HG03280 (cell line): Measurements from ENCODE around the gene PDZRN3.

ENCODE experiments used
- ATAC-seq: cut with Tn5 transposase; IDR thresholded peaks from one replicate; pipeline ENCODE4 v1.9.1; 2021; ENCODE audit warnings: mild to moderate bottlenecking, moderate library complexity; ENCODE audit not compliant: unreplicated experiment

PDZRN3 gene

DNA sequence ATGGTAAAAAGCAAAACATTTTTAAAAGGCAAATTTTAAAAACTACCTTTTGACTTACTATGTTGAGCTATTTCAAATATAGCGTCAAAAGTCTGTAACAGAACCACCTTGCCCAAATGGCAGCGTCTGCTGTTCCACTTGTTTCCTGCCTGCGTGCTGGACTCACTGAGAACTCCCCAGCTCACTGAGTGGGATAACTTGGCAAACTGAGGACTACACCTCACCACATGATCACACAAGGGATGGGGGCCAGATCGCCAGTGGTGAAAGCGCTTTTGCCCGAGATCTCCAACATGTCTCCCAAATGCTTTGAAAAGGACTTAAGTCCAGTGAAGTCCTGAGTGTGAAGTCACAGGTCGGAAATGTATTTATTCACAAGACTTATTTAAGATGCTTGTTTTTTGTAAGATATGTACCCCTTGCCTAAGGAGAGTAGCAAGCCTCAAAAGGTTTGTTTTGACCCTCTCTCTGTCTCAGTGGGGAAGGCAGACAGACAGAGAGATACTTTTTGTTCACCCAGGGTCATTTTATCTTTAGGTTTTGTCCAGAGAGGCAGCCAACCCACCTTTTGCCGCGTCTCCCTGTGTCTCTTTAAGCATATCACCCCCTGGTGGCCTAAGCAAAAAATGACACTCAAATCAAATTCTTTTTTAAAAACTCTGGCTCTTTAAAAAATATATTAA, 192.6 kb downstream of the PDZRN3 start:
- no peak for ATAC-seq

DNA sequence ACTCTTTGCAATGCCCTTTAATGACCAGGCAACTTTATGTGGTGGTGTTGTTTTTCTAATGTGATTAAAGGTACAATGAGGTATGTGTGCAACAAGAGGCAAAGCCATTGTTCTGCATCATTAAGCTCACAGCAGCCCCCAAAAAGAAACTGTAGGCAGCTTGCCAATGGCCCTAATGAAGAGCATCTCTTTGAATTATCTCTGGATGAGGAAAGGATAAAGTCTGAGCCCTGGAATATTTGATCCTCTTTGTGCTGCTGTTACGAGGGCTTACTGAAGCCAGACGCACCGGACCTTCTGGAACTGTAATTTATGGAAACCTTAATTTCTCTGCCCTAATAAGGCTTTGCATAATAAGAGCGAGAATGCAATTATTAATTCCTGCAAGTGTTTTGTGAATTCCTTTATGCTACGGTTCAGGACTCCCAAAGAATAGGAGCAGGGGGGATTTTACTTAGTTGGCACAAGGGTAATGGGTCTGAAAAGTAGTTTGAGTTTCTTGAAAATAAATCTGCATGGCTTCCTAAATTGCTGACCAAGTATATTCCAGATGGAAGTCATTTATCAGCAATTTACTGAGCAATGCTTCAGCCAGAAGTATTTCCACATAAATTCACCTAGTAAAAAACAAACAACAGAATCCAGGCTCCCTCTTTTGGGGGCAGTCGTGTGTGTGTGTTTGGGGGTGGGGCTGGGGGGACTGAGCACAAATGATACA, 193.4 kb downstream of the PDZRN3 start:
- ATAC-seq: no peak

DNA sequence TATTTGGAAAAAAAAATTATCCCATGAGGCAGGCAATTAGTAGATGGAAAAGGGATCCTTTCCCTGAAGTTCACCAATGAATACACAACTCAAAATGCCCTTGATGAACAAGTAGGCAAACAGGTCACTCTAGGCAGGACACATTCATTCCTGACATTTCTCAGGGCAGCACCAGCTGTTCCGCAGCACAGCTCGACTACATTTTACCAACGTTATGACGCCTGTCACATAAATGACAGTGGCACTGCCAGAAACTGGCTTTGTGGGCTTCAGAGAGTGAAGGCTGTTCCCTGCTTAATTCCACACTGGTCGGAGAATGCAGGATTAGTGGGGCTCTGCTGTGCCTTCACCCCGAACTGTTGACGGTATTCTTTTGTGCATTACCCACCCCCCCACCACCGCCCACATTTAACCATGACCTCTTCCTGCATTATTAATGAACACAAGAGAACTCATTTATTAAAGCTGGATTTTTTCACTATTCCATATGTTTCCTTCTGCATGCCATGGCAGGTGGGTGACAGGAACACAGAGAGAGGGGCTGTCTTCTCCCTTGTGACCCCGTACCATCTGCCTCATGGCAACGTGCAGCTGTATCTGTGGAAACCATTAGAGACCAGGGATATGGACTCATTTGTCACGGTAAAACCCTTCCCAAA, 197.6 kb downstream of the PDZRN3 start:
- no peak for ATAC-seq

DNA sequence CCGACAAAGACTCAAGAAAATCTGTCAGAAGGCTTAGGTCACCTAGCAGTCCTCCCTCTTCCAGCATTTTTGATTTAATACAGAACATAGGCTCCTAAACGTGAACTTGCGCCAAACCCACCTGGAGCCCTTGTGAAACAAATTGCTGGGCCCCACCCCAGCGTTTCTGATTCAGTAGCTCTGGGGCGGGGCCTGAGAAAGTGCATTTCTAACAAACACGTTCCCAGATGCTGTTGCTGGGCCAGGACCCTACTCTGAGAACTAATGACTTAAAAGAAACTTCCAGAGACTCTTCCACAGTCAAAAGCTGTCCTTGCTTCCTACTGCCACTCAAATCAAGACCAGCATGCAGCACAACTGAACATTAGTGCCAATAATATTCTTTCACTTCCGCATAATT, 198.1 kb downstream of the PDZRN3 start:
- no peak for ATAC-seq

DNA sequence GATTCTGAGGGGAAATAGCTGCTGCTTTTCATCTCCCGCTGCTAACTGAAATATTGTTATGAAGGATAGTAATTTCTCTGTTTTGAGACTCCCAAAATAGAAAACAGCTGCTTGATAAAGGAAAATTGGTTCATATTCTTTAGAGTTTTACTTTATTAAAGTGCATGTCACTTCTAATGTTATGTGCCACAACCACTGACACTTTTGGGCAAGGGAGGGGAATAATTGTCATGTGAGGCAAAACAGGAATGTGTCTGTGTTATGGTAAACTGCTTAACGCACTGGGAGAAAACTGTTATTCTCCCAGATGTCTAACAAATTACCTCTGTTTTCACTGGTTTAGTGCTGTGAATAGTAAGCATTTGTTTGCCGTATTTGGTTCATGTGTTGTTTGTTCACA, 201.6 kb downstream of the PDZRN3 start:
- ATAC-seq: no peak

GRCh38 chr3:73422571-73422970, 202.2 kb downstream of the PDZRN3 start:
- ATAC-seq: no peak

GRCh38 chr3:73419942-73420341, 204.8 kb downstream of the PDZRN3 start:
- ATAC-seq: no peak

DNA sequence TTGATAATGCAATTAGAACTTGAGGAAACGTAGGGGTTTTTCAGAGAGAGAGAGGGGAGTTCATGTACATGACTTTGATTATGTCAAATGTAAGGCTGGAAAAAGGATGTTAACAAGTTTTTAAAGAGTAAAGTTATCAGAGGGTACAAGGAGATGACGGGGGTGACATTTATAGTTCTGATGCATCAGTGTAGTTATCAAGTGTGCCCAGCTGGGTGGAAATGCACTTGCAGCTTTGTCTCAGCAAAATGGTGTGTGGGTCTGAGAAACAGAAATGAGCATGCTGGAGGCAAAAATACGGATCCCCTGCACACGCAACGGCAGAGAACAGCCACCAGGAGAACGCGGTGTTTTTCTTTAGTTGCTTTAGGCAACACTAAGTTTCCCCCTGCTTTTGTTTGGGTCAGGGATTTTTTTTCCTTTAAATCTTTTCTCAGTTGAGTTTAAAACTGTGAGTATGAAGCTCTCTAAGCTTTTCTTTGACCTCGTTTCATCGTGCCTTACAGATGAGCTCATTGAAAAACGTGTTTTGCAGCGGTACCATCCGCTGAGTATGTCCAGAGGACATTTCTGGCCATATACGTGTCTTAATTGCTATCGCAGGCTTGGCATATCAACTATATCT, 205.4 kb downstream of the PDZRN3 start:
- ATAC-seq: no peak

GRCh38 chr3:73418681-73419080, 206.1 kb downstream of the PDZRN3 start:
- no peak for ATAC-seq

DNA sequence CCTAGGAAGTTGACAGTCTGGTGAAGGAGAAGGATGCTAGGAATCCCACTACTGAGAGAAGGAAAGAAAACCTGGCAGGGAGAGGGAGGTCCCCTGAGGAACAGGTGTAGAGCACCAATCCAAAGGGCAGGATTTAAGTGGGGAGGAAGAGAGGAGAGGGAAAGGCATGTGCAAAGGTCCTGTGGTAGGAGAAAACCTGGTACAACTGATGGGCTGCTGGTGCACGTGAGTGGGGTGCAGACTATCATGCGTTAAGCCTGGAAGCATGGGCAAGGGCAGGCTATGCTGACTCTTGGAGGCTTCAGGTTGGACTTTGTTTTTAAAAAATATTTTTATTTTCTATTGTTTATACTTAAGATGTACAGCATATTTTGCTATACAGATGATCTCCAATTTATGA, 209.6 kb downstream of the PDZRN3 start:
- no peak for ATAC-seq

DNA sequence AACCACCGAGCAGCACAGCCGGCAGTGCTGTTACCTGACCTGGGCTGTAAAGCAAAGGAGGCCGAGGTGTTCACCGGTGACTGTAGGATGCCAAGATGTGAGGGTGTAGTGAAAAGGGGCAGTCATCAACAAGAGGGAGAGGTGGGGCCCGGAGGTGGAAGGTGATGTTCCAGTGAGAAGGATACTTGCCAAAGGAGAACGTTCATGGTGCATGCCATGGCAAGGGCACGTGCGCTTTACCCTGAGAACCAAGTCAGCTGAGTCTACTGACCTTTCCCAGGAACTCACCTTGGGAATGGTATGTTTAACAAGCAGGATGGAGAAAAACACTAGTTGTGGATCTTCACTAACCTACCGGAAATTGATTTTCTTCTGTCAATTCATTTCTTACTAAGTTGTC, 211.1 kb downstream of the PDZRN3 start:
- ATAC-seq: no peak

- no peak for ATAC-seq
Observed at GRCh38 chr3:73411993-73412392, 212.7 kb downstream of the PDZRN3 start.

DNA sequence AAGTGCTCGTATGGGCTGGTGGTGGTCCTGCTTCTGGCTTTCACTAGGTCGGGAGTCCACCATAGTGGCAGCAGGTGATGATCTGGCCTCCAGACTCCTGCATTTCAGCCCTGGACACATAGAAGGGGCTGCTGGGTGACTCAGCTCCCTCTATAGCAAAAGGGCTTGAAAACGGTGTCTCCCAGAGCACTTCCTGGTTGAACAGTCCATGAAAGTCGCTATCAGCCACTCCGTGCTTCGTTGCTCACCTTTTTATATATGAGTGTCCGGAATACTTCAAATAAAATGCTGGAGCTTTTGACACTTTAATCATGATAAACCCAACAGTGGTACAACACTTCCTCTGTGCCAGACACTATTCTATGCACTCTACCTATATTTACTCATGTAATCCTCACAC, 213.2 kb downstream of the PDZRN3 start:
- no peak for ATAC-seq

GRCh38 chr3:73409138-73409763, 215.5 kb downstream of the PDZRN3 start:
- no peak for ATAC-seq

GRCh38 chr3:73408634-73409033, 216.1 kb downstream of the PDZRN3 start:
- ATAC-seq: no peak

GRCh38 chr3:73407577-73407976, 217.2 kb downstream of the PDZRN3 start:
- no peak for ATAC-seq

DNA sequence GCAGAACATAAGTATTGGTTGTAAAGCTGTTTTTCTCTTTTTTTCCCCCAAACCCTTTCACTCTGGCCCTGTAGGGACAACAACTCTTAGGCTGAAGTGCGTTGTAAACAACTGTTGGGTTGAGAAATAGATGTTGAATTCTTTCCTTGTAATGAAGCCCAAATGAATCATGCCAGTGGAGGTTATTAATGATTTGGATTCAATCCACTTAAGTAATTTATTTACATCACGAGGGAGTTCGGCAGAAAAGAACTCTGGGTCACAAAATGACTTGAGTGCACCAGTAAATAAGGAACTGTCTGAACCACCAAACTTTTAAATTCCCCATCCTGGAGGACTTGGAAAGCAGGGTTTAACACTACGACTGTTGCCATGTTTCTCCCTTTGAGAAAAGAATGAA, 218.9 kb downstream of the PDZRN3 start:
- no peak for ATAC-seq

GRCh38 chr3:73405000-73405399, 219.7 kb downstream of the PDZRN3 start:
- no peak for ATAC-seq

DNA sequence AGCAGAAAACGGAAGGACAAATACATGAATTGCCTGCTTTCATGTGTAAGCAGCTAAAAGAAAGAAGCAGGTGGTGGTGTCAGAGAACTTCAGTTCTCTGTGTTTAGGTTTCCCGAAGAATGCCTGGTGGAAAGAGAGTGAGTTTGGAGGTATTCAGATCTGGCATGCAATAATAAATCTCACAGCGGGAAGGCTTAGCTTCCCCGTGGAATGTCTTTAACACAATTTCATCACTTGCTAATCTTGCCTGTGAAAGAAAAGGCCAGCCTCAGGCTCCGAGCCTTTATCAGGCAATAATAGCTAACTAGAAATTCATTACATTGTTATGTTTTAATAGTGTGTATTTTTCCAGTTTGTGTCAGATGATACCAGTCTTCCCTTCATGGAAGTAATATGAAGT, 220.3 kb downstream of the PDZRN3 start:
- no peak for ATAC-seq

- ATAC-seq: no peak
Observed at GRCh38 chr3:73403444-73403843, 221.3 kb downstream of the PDZRN3 start.

DNA sequence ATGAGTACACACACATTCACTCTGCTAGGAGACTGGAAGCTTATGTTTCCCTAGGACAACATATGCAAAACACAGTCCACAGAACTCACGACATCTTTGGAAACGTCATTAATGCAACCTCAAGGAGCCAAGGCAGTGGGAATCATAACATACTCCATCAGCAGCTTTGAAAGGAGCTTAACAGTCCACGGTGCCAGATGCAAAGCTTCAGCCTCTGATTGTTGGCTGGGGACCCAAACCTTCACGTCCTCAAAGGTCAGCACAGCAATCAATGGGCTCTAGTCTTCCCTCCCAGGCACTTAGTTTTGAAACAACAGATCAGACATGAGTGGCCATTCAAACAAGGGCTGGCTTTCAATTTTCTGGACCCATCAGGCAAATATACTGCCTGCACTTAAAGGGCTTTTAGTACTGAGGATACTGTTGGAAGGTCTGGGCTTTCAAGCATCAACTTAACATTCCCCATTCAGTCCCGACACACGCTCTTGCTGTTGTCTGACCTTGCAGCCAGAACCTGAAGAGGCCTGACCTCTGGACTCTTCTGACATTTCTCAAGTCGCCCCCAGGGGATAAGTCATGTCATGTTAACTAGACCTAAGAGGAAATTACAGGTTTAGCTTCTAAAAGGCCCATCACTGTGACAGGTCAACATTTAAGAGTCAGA, 223.0 kb downstream of the PDZRN3 start:
- no peak for ATAC-seq
